Medulla oblongata (tissue), 1 donor: ENCODE results near the gene KDM4F.
"Not testable (repeated sequence)": the region's sequence is repeated elsewhere in the genome, so short reads cannot be mapped to it uniquely, and the experiment has no call there.

ENCODE experiments used
- DNase-seq: peaks from one replicate; pipeline ENCODE4 v3.0.0-alpha.2; 2015; ENCODE audit errors: extremely low spot score

Gene KDM4F

GRCh38 chr11:95049122-95049521 is at the start of gene KDM4F:
KDM4F (plus strand) TSS chr11:95049422.
- not testable (repeated sequence) for DNase-seq

- DNase-seq: no peak
Measured at GRCh38 chr11:95003716-95004115, 45.5 kb upstream of the KDM4F start.

- DNase-seq: no peak
Measured at GRCh38 chr11:95005642-95006041, 43.6 kb upstream of the KDM4F start.

GRCh38 chr11:95011376-95011775 is 37.8 kb upstream of the KDM4F start:
- no peak for DNase-seq

GRCh38 chr11:95014184-95014821 is 34.9 kb upstream of the KDM4F start:
- no peak for DNase-seq

- DNase-seq: no peak
Measured at GRCh38 chr11:95016139-95016538, 33.1 kb upstream of the KDM4F start.

GRCh38 chr11:95021468-95021867 is 27.8 kb upstream of the KDM4F start:
- not testable (repeated sequence) for DNase-seq

- no peak for DNase-seq
Measured at GRCh38 chr11:95024958-95025357, 24.3 kb upstream of the KDM4F start, which contains the start of gene KDM4E. KDM4E (plus strand) TSS chr11:95025258; CDS start chr11:95025558, 300 bp downstream.

GRCh38 chr11:95025594-95025993 is 23.6 kb upstream of the KDM4F start:
- DNase-seq: not testable (repeated sequence)

GRCh38 chr11:95028357-95028756 is 20.9 kb upstream of the KDM4F start:
- no peak for DNase-seq

GRCh38 chr11:95033051-95033450 is 16.2 kb upstream of the KDM4F start:
- DNase-seq: no peak

GRCh38 chr11:95035316-95035715 is 13.9 kb upstream of the KDM4F start:
- DNase-seq: no peak

GRCh38 chr11:95037356-95038035 is 11.7 kb upstream of the KDM4F start:
- DNase-seq: not testable (repeated sequence)

GRCh38 chr11:95042239-95042638 is 7.0 kb upstream of the KDM4F start:
- no peak for DNase-seq

GRCh38 chr11:95042906-95043305 is 6.3 kb upstream of the KDM4F start:
- no peak for DNase-seq

- DNase-seq: no peak
Measured at GRCh38 chr11:95044010-95044409, 5.2 kb upstream of the KDM4F start.

- no peak for DNase-seq
Measured at GRCh38 chr11:95045812-95046211, 3.4 kb upstream of the KDM4F start.

GRCh38 chr11:95050595-95051202 is 1.5 kb downstream of the KDM4F start:
- DNase-seq: no peak

GRCh38 chr11:95054356-95054755 is 5.1 kb downstream of the KDM4F start:
- DNase-seq: no peak

- no peak for DNase-seq
Measured at GRCh38 chr11:95055283-95055897, 6.2 kb downstream of the KDM4F start.

- DNase-seq: no peak
Measured at GRCh38 chr11:95057959-95058358, 8.7 kb downstream of the KDM4F start.

- DNase-seq: no peak
Measured at GRCh38 chr11:95058621-95059020, 9.4 kb downstream of the KDM4F start.

GRCh38 chr11:95059046-95059445 is 9.8 kb downstream of the KDM4F start:
- no peak for DNase-seq
